Esophagus muscularis mucosa (tissue), 4 donors: Measurements from ENCODE around the gene STX18.

Source experiments
- CTCF ChIP-seq, 3 experiments: fragments of 200-600 bp in 2 of 3; fragments of 450-650 bp in 1 of 3; sonication (generic) in 2 of 3; IDR thresholded peaks; one replicate each; pipeline ENCODE4 v1.5.1; 2017 to 2019; ENCODE audit warnings: antibody characterized with exemption in 3 of 3, mild to moderate bottlenecking in 2 of 3, moderate library complexity in 1 of 3
- EP300 ChIP-seq: sonication (generic); formaldehyde crosslinking; IDR thresholded peaks from one replicate; pipeline ENCODE4 v1.6.1; 2017; ENCODE audit warnings: antibody characterized with exemption
- POLR2A ChIP-seq: fragments of 450-650 bp; IDR thresholded peaks from one replicate; pipeline ENCODE4 v1.6.1; 2017; ENCODE audit warnings: antibody characterized with exemption, moderate library complexity, mild to moderate bottlenecking, low read depth

DNA sequence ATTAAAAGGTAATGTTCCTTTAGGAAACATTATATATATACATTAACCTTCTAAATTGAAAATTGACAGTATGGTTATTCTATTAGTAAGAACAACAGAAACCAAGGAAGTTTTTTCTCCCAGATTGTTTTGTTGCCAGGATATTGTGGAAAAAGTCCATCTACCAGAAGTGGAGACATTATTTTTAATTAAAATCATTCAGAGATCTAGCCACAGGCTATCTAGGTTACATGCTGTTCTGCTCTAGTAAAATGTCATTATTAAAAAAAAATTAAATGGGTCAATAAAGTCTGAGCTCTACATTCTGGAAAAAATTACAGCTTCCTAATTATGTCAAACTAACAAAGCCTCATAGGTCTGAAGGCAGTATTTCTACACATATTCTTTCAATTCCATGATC lies 80.7 kb downstream of the STX18 start:
- no peak for TF ChIP-seq POLR2A
- TF ChIP-seq CTCF (IDR thresholded peaks at IDR 0.05) = no peak
- no peak for TF ChIP-seq EP300
